Smooth muscle cell (in vitro differentiated cells): ENCODE data around the gene BRAF. TPM values are rescaled to one million over a fixed set of nuclear protein-coding genes. Genes with fewer than 3 reads are reported as not detected.

Source experiments
- DNase-seq: peaks from one replicate; lab custom pipeline; 2025; ENCODE audit not compliant: unreplicated experiment; lab: John Stamatoyannopoulos, UW
- H2AFZ ChIP-seq: fragments of 200-600 bp; sonication (generic); 2 replicates; pipeline ENCODE4 v1.6.0; 2016; ENCODE audit warnings: antibody characterized with exemption, low read depth, mild to moderate bottlenecking
- H3F3A ChIP-seq: fragments of 200-600 bp; sonication (generic); 2 replicates; pipeline ENCODE4 v1.6.0; 2017; ENCODE audit warnings: antibody characterized with exemption, low read depth
- H3K27ac ChIP-seq: fragments of 200-600 bp; sonication (generic); 2 replicates; pipeline ENCODE4 v1.5.1; 2016; ENCODE audit warnings: low read depth, mild to moderate bottlenecking
- H3K27me3 ChIP-seq: fragments of 200-600 bp; sonication (generic); 2 replicates; pipeline ENCODE4 v1.6.1; 2016; ENCODE audit warnings: low read depth, mild to moderate bottlenecking
- H3K36me3 ChIP-seq: fragments of 200-600 bp; sonication (generic); 2 replicates; pipeline ENCODE4 v1.5.1; 2016; ENCODE audit warnings: low read depth
- H3K4me1 ChIP-seq: fragments of 200-600 bp; sonication (generic); 2 replicates; pipeline ENCODE4 v1.5.1; 2016; ENCODE audit warnings: low read depth
- H3K4me2 ChIP-seq: fragments of 200-600 bp; sonication (generic); 2 replicates; pipeline ENCODE4 v1.6.0; 2016; ENCODE audit warnings: mild to moderate bottlenecking
- H3K4me3 ChIP-seq: fragments of 200-600 bp; sonication (generic); 2 replicates; pipeline ENCODE4 v1.5.1; 2016; ENCODE audit warnings: mild to moderate bottlenecking
- H3K79me2 ChIP-seq: fragments of 200-600 bp; sonication (generic); 2 replicates; pipeline ENCODE4 v1.6.0; 2016; ENCODE audit warnings: low read depth, mild to moderate bottlenecking
- H3K9ac ChIP-seq: fragments of 200-600 bp; sonication (generic); 2 replicates; pipeline ENCODE4 v1.6.0; 2016; ENCODE audit warnings: low read depth
- H3K9me3 ChIP-seq: fragments of 200-600 bp; sonication (generic); replicated peaks from 2 replicates; pipeline ENCODE4 v1.5.1; 2016; ENCODE audit warnings: low read depth
- H4K20me1 ChIP-seq: fragments of 200-600 bp; sonication (generic); 2 replicates; pipeline ENCODE4 v1.6.0; 2016; ENCODE audit warnings: low read depth
- WGBS: methylation state at CpG from one replicate; pipeline ENCODE4 v1.1.7; 2016; ENCODE audit warnings: low lambda C conversion rate; 5-methylcytosine and 5-hydroxymethylcytosine counted together
- polyA plus RNA-seq: library from polyadenylated mRNA; unstranded; fragments of >200 nt; fragmentation: Nextera tagmentation; extraction: Ambion mirVana; gene quantifications from 2 replicates; pipeline ENCODE4 v1.2.1, GENCODE V29; 2016
- total RNA-seq: library from RNA; depleted of rRNA; stranded (reverse); fragments of >200 nt; gene quantifications from 2 replicates; pipeline ENCODE4 v1.2.3, GENCODE V29; 2014
- TF ChIP-seq, protein P1 (sequence below): fragments of 200-600 bp; sonication (generic); IDR thresholded peaks from 2 replicates; pipeline ENCODE4 v1.5.1; 2017; ENCODE audit warnings: borderline replicate concordance, mild to moderate bottlenecking, antibody characterized with exemption; ENCODE audit not compliant: insufficient read depth, poor library complexity, severe bottlenecking

BRAF gene
- total and polyA plus RNA-seq, 2 experiments from 2014 or later: 6.5 to 28.9 TPM

DNA sequence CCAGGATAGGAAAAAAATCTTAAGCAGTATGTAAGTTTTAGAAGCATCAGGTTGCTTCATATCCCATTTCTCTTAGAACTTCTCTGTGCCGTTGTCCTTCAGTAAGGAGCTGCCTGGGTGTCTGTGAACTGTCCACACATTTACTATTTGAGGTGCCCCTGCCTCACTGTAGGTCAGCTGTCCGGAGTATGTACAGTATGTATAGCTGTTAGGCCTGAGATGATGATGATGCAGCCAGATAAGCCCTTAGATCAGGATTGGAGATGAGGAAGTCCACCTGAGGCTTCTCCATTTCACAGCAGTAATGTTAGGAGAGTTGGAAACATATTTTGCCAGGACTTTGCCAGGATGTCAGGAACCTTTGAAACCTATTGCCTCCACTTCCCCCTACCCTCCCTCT, 220.5 kb downstream of the BRAF start:
- no peak overlapping the region for H3K4me3 ChIP-seq
- no peak for DNase-seq
- 98% methylated on average over 2 of the region's 2 CpGs for WGBS
- TF ChIP-seq, protein P1, sequence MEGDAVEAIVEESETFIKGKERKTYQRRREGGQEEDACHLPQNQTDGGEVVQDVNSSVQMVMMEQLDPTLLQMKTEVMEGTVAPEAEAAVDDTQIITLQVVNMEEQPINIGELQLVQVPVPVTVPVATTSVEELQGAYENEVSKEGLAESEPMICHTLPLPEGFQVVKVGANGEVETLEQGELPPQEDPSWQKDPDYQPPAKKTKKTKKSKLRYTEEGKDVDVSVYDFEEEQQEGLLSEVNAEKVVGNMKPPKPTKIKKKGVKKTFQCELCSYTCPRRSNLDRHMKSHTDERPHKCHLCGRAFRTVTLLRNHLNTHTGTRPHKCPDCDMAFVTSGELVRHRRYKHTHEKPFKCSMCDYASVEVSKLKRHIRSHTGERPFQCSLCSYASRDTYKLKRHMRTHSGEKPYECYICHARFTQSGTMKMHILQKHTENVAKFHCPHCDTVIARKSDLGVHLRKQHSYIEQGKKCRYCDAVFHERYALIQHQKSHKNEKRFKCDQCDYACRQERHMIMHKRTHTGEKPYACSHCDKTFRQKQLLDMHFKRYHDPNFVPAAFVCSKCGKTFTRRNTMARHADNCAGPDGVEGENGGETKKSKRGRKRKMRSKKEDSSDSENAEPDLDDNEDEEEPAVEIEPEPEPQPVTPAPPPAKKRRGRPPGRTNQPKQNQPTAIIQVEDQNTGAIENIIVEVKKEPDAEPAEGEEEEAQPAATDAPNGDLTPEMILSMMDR: no peak
- no peak overlapping the region for H3K27ac ChIP-seq
- peaks cover 22% of the 10 kb centered on the region for H4K20me1 ChIP-seq
- H3K9ac ChIP-seq: no peak overlapping the region
- H3K4me2 ChIP-seq: no peak overlapping the region
- no peaks in the 10 kb centered on the region for H3F3A ChIP-seq
- H3K9me3 ChIP-seq: no peaks in the 10 kb centered on the region
- H3K36me3 ChIP-seq: no peaks in the 10 kb centered on the region
- H3K4me1 ChIP-seq: no peaks in the 10 kb centered on the region
- H3K79me2 ChIP-seq: peaks cover 39% of the 10 kb centered on the region
- no peak overlapping the region for H2AFZ ChIP-seq
- no peaks in the 10 kb centered on the region for H3K27me3 ChIP-seq

DNA sequence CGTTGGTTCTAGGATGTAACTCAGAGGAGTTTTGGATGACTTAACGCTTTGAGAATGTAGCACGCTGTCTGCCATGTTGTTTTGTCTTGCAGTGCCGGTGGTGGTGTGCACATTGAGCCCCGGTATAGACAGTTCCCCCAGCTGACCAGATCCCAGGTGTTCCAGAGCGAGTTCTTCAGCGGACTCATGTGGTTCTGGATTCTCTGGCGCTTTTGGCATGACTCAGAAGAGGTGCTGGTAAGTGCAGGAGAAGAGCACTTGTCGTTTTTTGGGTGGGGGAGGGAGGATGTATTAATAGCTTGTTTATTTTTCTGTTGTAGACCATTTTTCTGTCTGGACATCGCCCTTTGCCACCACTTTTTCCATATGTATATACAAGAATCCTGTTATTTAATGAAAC, 222.0 kb downstream of the BRAF start:
- Histone ChIP-seq H3K9ac (no peak overlapping the region), H3F3A (no peaks in the 10 kb centered on the region), H3K36me3 (no peaks in the 10 kb centered on the region), H3K4me2 (no peak overlapping the region), H3K4me1 (no peaks in the 10 kb centered on the region), H3K27me3 (no peaks in the 10 kb centered on the region), H3K27ac (no peak overlapping the region), H4K20me1 (peaks cover 26% of the 10 kb centered on the region), H3K9me3 (no peaks in the 10 kb centered on the region), H3K79me2 (peaks cover 53% of the 10 kb centered on the region), H2AFZ (no peak overlapping the region), H3K4me3 (no peak overlapping the region)
- WGBS: 93% methylated on average over 10 of the region's 10 CpGs
- TF ChIP-seq, protein P1: no peak
- no peak for DNase-seq

DNA sequence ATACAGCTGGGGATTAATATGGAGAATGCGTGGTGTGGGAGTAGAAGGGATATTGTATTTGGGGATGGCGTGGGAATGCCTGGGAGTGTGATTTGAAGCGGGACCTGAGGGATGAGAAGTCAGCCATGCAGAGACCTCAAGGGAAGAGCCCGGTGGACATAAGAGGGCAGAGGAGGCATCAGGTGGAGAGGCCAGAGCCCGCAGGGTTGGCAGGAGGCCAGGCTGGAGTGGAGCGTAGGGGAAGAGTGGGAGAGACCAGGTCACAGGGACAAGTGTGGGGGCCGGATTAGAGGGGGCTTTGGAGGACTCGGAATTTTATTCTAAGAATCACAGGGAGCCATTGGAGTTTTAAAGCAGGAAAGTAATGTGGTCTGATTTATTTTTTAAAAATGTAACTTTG, 226.3 kb downstream of the BRAF start:
- Histone ChIP-seq H3K27ac (no peak overlapping the region), H3K36me3 (no peaks in the 10 kb centered on the region), H3K4me1 (peaks cover 5% of the 10 kb centered on the region), H3K4me3 (no peak overlapping the region), H4K20me1 (peaks cover 26% of the 10 kb centered on the region), H3K9me3 (no peaks in the 10 kb centered on the region), H3K27me3 (no peaks in the 10 kb centered on the region), H3F3A (no peaks in the 10 kb centered on the region), H3K4me2 (no peak overlapping the region), H2AFZ (no peak overlapping the region), H3K9ac (no peak overlapping the region), H3K79me2 (peaks cover 60% of the 10 kb centered on the region)
- TF ChIP-seq, protein P1: no peak
- WGBS: 96% methylated on average over 8 of the region's 8 CpGs
- DNase-seq: no peak

- peaks cover 5% of the 10 kb centered on the region for H3K4me1 ChIP-seq
- peaks cover 21% of the 10 kb centered on the region for H4K20me1 ChIP-seq
- peaks cover 55% of the 10 kb centered on the region for H3K79me2 ChIP-seq
- H3K9me3 ChIP-seq: no peaks in the 10 kb centered on the region
- H3K9ac ChIP-seq: peak overlapping the region; percentile 87
- TF ChIP-seq, protein P1: no peak
- H3K27me3 ChIP-seq: no peaks in the 10 kb centered on the region
- peak overlapping the region; percentile 90 for H3K4me2 ChIP-seq
- DNase-seq: no peak
- peak overlapping the region; percentile 93 for H2AFZ ChIP-seq
- H3K4me3 ChIP-seq: peak overlapping the region; percentile 89
- H3F3A ChIP-seq: no peaks in the 10 kb centered on the region
- peak overlapping the region; percentile 91 for H3K27ac ChIP-seq
- WGBS: 29% methylated on average over 24 of the region's 24 CpGs
- no peaks in the 10 kb centered on the region for H3K36me3 ChIP-seq
Measured at GRCh38 chr7:140697447-140698143, 227.1 kb downstream of the BRAF start.
